ENCODE results near the gene DYNLL1. TPM values are rescaled to one million over a fixed set of nuclear protein-coding genes. Genes with fewer than 3 reads are reported as not detected.

DYNLL1 gene
- total and polyA plus RNA-seq, 2 of the 13 experiments (the other 11 are each of a cell fraction or from before 2014, with no cell fraction given): 271 to 294 TPM

- no peak for TF ChIP-seq HOMEZ (CRISPR knock-in tag; IDR thresholded peaks at IDR 0.05; ENCODE audit: low read depth)
- TF ChIP-seq NR2F6 (IDR thresholded peaks at IDR 0.05): no peak
- no peak for TF ChIP-seq NR2F6 (CRISPR knock-in tag; IDR thresholded peaks at IDR 0.05)
- TF ChIP-seq ZNF414 (CRISPR knock-in tag; IDR thresholded peaks at IDR 0.05): 0 out of 2 replicates have a peak, but pooled peaks have one; percentile 56
- TF ChIP-seq ARID2 (CRISPR knock-in tag; IDR thresholded peaks at IDR 0.05; ENCODE audit: borderline replicate concordance): no peak
- TF ChIP-seq ARNT2 (CRISPR knock-in tag; IDR thresholded peaks at IDR 0.05; ENCODE audit: low read depth): peak; percentile 63
- TF ChIP-seq ZBED4 (CRISPR knock-in tag; IDR thresholded peaks at IDR 0.05; ENCODE audit: borderline replicate concordance): 0 out of 2 replicates have a peak, but pooled peaks have one; percentile 38
- no peak for TF ChIP-seq TBL1XR1 (IDR thresholded peaks at IDR 0.05; ENCODE audit: borderline replicate concordance, low read length, partially characterized antibody)
- TF ChIP-seq KDM3A (CRISPR knock-in tag; IDR thresholded peaks at IDR 0.05; ENCODE audit: low read depth): no peak
- TF ChIP-seq HOXA9 (CRISPR knock-in tag; IDR thresholded peaks at IDR 0.05; ENCODE audit: borderline replicate concordance): no peak
- TF ChIP-seq MED13 (CRISPR knock-in tag; IDR thresholded peaks at IDR 0.05): no peak
- 0 out of 4 replicates have a peak, but pooled peaks of 1 of the 2 experiments have one; percentile 18 for TF ChIP-seq KLF16 (CRISPR knock-in tag; IDR thresholded peaks at IDR 0.05)
- TF ChIP-seq FOXA3 (CRISPR knock-in tag; IDR thresholded peaks at IDR 0.05): no peak
- TF ChIP-seq NFKB2 (CRISPR knock-in tag; IDR thresholded peaks at IDR 0.05; ENCODE audit: borderline replicate concordance): peak; percentile 67; the same call in 1 of the 2 replicates
- 0 out of 2 replicates have a peak, but pooled peaks have one; percentile 22 for TF ChIP-seq RAD21 (CRISPR knock-in tag; IDR thresholded peaks at IDR 0.05)
- peak; percentile 67; the same call in 1 of the 2 replicates for TF ChIP-seq KDM5A (IDR thresholded peaks at IDR 0.05; ENCODE audit: borderline replicate concordance, low read length)
- TF ChIP-seq MXD4 (CRISPR knock-in tag; IDR thresholded peaks at IDR 0.05): peak; percentile 19; the same call in 1 of the 2 replicates
- no peak for TF ChIP-seq ZKSCAN1 (IDR thresholded peaks at IDR 0.05; ENCODE audit: low read length)
- TF ChIP-seq MIXL1 (CRISPR knock-in tag; IDR thresholded peaks at IDR 0.05): no peak
- TF ChIP-seq TBP (CRISPR knock-in tag; IDR thresholded peaks at IDR 0.05): no peak
- TF ChIP-seq LCORL (IDR thresholded peaks at IDR 0.05): 0 out of 2 replicates have a peak, but pooled peaks have one; percentile 43
- TF ChIP-seq LCORL (CRISPR knock-in tag; IDR thresholded peaks at IDR 0.05): peak; percentile 11; the same call in 1 of the 2 replicates
- TF ChIP-seq NR2C2 (CRISPR knock-in tag; IDR thresholded peaks at IDR 0.05; ENCODE audit: borderline replicate concordance): peak; percentile 42; the same call in 1 of the 2 replicates
- TF ChIP-seq ZBTB2 (CRISPR knock-in tag; IDR thresholded peaks at IDR 0.05; ENCODE audit: low read depth): no peak
- TF ChIP-seq RBAK (CRISPR knock-in tag; IDR thresholded peaks at IDR 0.05): no peak
Observed at GRCh38 chr12:120534203-120534702, 38.3 kb downstream of the DYNLL1 start, which contains the start of gene RNF10 (continued).
